ENCODE measurements around the gene GFRAL. TPM values are rescaled to one million over a fixed set of nuclear protein-coding genes. Genes with fewer than 3 reads are reported as not detected.

The GFRAL gene
- total RNA-seq, 1 donor from 2014 or later: not detected

DNA sequence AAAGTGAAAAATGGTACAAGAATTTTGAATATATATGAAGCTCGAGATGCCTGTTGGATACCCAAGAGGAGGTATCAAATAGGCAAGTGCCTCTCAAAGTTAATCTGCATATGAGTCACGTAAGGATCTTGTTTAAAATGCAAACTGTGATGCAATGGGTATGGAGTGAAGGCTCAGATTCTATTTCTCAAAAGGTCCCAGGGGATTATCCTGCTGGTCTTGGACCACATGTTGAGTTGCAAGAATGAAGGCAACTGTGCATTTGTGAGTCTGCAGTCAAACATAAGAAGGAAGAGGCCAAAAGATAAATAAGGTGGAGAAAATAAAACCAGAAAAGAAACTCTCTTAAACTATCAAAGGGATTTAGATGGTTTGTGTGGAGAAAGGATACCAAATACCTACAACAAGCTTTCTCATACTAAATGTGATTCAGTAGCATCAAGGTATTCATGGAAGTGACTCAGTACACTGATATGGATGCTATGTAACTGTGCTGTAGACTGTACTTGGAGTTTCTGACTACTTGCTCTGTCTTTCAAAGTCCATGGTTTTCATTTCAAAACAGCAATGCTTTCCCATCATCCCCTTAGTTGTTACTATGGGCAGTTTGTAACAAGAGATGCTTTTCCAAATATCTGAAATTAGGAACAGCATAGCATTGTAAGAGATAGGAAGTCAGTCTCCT is 106.3 kb downstream of the GFRAL start:
- DNase-seq: no peak

- no peak for DNase-seq
Measured at GRCh38 chr6:55437141-55437540, 109.9 kb downstream of the GFRAL start.

- DNase-seq: no peak
Measured at GRCh38 chr6:55438203-55438602, 110.9 kb downstream of the GFRAL start.

- DNase-seq: no peak
Measured at GRCh38 chr6:55443238-55444134, 116.2 kb downstream of the GFRAL start.

DNA sequence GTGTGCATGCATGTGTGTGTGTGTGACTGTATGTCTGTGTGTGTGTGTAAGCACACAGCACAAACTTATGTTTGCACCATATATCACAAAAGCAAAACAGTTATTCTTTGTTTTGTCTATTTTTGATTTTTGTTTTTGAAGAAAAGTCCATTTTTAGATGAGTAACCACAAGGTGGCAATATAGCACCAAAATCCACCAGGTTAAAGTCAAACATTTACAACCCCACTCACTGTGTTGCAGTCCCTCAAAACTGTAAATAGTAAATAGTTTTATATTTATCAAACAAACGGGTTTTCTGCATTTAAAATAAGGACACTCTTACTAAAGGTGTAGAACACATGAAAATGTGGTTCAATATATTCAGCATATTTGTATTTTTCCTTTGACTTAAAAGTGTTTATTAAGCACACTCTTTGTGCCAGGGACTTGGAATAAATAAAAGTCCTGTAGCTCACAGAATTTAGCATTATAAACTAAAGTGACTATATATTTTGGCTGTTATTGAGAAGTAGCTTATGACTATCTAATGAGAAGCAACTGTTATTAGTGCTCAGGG is 118.5 kb downstream of the GFRAL start:
- peak; percentile 76 for DNase-seq

DNA sequence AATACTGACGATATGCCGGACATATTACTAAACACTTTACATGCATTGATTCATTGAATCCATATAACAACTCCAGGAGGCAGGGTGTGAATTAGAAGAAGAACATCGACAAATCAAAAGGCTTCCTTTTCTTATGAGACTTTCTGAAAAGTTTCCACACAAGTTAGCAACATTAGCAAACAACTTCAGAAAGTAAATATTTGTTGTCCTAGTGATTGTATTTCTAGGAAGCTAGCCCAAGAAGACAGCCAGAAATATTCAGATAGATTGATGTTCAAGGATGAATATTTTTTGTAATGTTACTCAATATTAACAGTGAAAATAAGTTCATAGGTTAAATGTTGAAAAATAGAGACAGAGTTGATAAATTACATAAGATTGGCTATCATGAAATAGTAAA is 120.6 kb downstream of the GFRAL start:
- DNase-seq: no peak

DNA sequence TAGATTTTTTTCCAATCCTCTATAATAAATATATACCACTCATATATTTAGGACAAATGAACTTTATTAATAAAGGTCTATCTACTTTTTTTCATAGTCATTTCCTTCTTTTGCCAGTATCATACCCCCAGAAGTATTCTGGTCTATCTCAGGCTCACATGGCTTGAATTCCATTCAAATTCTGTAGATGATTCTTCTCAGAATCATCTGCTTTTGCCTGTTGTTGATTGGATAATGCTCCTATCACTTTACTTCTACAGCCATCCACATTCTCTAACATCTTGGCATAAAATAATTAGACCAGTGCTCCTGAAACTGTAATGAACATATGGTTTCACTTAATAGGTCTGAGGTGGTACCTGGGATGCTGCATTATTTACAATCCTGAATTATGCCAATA is 121.2 kb downstream of the GFRAL start:
- no peak for DNase-seq

- no peak for DNase-seq
Measured at GRCh38 chr6:55449225-55449624, 122.0 kb downstream of the GFRAL start.

- DNase-seq: peak; percentile 55
Measured at GRCh38 chr6:55450005-55450404, 122.7 kb downstream of the GFRAL start.

Other genes with a start within 250 kb of the GFRAL start
- not detected for gene HCRTR2, start 153.0 kb upstream of the GFRAL start, total RNA-seq

All from tongue (tissue), 2 donors.